Spleen (tissue), 11 donors: ENCODE data around the gene PFN1. TPM values are rescaled to one million over a fixed set of nuclear protein-coding genes. Genes with fewer than 3 reads are reported as not detected.

Experiments
- DNase-seq: peaks from one replicate; pipeline ENCODE4 v3.0.0-alpha.2; 2020
- H3K27ac ChIP-seq, 8 donors: fragments of 200-600 bp; sonication (generic) in 7 of 8; 1 replicate in 4 of 8; 2 replicates in 4 of 8; pipeline versions ENCODE4 v1.5.0 to v1.8.0; 2016 to 2021; ENCODE audit warnings: inconsistent platforms in 4 of 8, mild to moderate bottlenecking in 4 of 8, moderate library complexity in 1 of 8
- H3K27me3 ChIP-seq, 7 donors: fragments of 200-600 bp; sonication (generic) in 6 of 7; replicated peaks in 1 of 7; 1 replicate in 4 of 7; 2 replicates in 3 of 7; pipeline versions ENCODE4 v1.5.0 to v1.8.0; 2016 to 2021; ENCODE audit warnings: inconsistent platforms in 3 of 7, mild to moderate bottlenecking in 1 of 7
- H3K36me3 ChIP-seq, 6 donors: fragments of 200-600 bp; sonication (generic) in 5 of 6; 1 replicate in 4 of 6; 2 replicates in 2 of 6; pipeline versions ENCODE4 v1.5.0 to v1.8.0; 2016 to 2021; ENCODE audit warnings: inconsistent platforms in 2 of 6
- H3K4me1 ChIP-seq, 6 donors: fragments of 200-600 bp; sonication (generic) in 5 of 6; 1 replicate in 3 of 6; 2 replicates in 3 of 6; pipeline versions ENCODE4 v1.5.0 to v1.8.0; 2016 to 2021; ENCODE audit warnings: inconsistent platforms in 3 of 6
- H3K4me3 ChIP-seq, 8 donors: fragments of 200-600 bp; sonication (generic) in 7 of 8; 1 replicate in 4 of 8; 2 replicates in 4 of 8; pipeline versions ENCODE4 v1.5.0 to v1.8.0; 2016 to 2021; ENCODE audit warnings: inconsistent platforms in 4 of 8, mild to moderate bottlenecking in 4 of 8, moderate library complexity in 2 of 8
- H3K9me3 ChIP-seq, 8 donors: fragments of 200-600 bp; sonication (generic) in 7 of 8; 1 replicate in 4 of 8; 2 replicates in 4 of 8; pipeline versions ENCODE4 v1.5.0 to v1.8.0; 2016 to 2021; ENCODE audit warnings: inconsistent platforms in 4 of 8
- CTCF ChIP-seq, 11 experiments: fragments of 200-600 bp in 7 of 11; fragments of 450-650 bp in 4 of 11; sonication (generic) in 4 of 11; IDR thresholded peaks in 8 of 11; conservative IDR thresholded peaks in 3 of 11; 1 replicate in 7 of 11; 2 replicates in 4 of 11; pipeline versions ENCODE4 v1.4.0 to v1.8.0; 2016 to 2021; ENCODE audit warnings: antibody characterized with exemption in 11 of 11, inconsistent platforms in 4 of 11, mild to moderate bottlenecking in 1 of 11
- POLR2A ChIP-seq, 3 donors: fragments of 450-650 bp; IDR thresholded peaks; one replicate each; pipeline ENCODE4 v1.5.1; 2017; ENCODE audit warnings: antibody characterized with exemption in 3 of 3, mild to moderate bottlenecking in 1 of 3
- POLR2AphosphoS5 ChIP-seq, 3 donors: sonication (generic); formaldehyde crosslinking; IDR thresholded peaks; one replicate each; pipeline ENCODE4 v1.5.1; 2017; ENCODE audit warnings: antibody characterized with exemption in 3 of 3
- WGBS, 5 donors: extraction: QIAGEN DNeasy Blood & Tissue Kit in 3 of 5; methylation state at CpG; one replicate each; pipeline versions ENCODE4 v1.1.5 to v1.1.7; 2013 to 2018; 5-methylcytosine and 5-hydroxymethylcytosine counted together
- intact Hi-C: fragments of 100-400 bp; cut with DNase I; formaldehyde crosslinking; loops from one replicate; pipeline ENCODE4 v1.15.0; 2023; ENCODE audit warnings: low total_unique reads
- polyA plus RNA-seq, 3 donors: library from polyadenylated mRNA; stranded (reverse); fragments of 200-250 nt; gene quantifications; one replicate each; pipeline ENCODE4 v1.2.1, GENCODE V29; 2013
- total RNA-seq, 7 donors: library from RNA; depleted of rRNA in 3 of 7; stranded (reverse); fragments of >200 nt in 3 of 7; fragmentation: NEBNext Ultra II Directional in 4 of 7; extraction: Animal tissue kit (Norgen Biotek cat#: 25700) in 4 of 7; gene quantifications; one replicate each; pipeline versions ENCODE4 v1.1.0 to v1.2.1, GENCODE V29; 2016 to 2021
- donor health status: healthy with polysubstance abuse.
- donor health status: DM: no; HTN: no; CAD: no; lungs with moderate emphysema.
- donor health status: DM: no; HTN: no; CAD: no.
- donor health status: Bipolar disorder and iron deficiency.
- donor health status: healthy.
- donor health status: DM: no; HTN: no; CAD: no.
- donor health status: DM: yes; HTN: yes; CAD: no.

The PFN1 gene
- total and polyA plus RNA-seq, 10 donors: 605 to 1,090 (median 843) TPM

- Histone ChIP-seq H3K4me3 (peak overlapping the region; percentile 78 to 100 (median 98)), H3K36me3 (peaks cover 0 to 53% (median 42%) of the 10 kb centered on the region in 6 donors), H3K4me1 (peaks cover 55 to 86% (median 68%) of the 10 kb centered on the region in 6 donors), H3K27ac (peak overlapping the region; percentile 94 to 99 (median 98)), H3K27me3 (no peaks in the 10 kb centered on the region), H3K9me3 (no peaks in the 10 kb centered on the region)
- WGBS, 5 donors: 0 to 2% (median 0%) methylated on average over 7 of the region's 7 CpGs
- intact Hi-C loops: no loop called here
- TF ChIP-seq POLR2A (IDR thresholded peaks at IDR 0.05): no peak
- no peak for TF ChIP-seq POLR2AphosphoS5 (IDR thresholded peaks at IDR 0.05)
- no peak for TF ChIP-seq CTCF (IDR thresholded peaks at IDR 0.05 in 8 of 11, conservative IDR thresholded peaks at IDR 0.05 in 3 of 11)
- DNase-seq: no peak
These were observed 1.3 kb downstream of the PFN1 start for GRCh38 chr17:4947010-4947410.

- H3K36me3 ChIP-seq: peaks cover 0 to 59% (median 42%) of the 10 kb centered on the region in 6 donors
- intact Hi-C loops: no loop called here
- H3K4me3 ChIP-seq: peak overlapping the region; percentile 78 to 100 (median 98)
- DNase-seq: no peak
- 13 to 21% (median 16%) methylated on average over 12 to 16 of the region's 16 CpGs for WGBS, 5 donors
- H3K27ac ChIP-seq: peak overlapping the region; percentile 40 to 99 (median 98)
- no peaks in the 10 kb centered on the region for H3K9me3 ChIP-seq
- no peaks in the 10 kb centered on the region for H3K27me3 ChIP-seq
- H3K4me1 ChIP-seq: peaks cover 60 to 87% (median 73%) of the 10 kb centered on the region in 6 donors
- TF ChIP-seq POLR2AphosphoS5 (IDR thresholded peaks at IDR 0.05) (peak in 1 of 3 donors; percentile 10), CTCF (IDR thresholded peaks at IDR 0.05 in 8 of 11, conservative IDR thresholded peaks at IDR 0.05 in 3 of 11) (no peak), POLR2A (IDR thresholded peaks at IDR 0.05) (no peak)
These were observed 1.9 kb downstream of the PFN1 start for GRCh38 chr17:4946312-4946976.

- intact Hi-C loops: no loop called here
- Histone ChIP-seq H3K4me1 (peaks cover 62 to 87% (median 74%) of the 10 kb centered on the region in 6 donors), H3K36me3 (peaks cover 0 to 59% (median 42%) of the 10 kb centered on the region in 6 donors), H3K4me3 (peak overlapping the region in 7 of 8 donors; percentile 78 to 100 (median 99)), H3K9me3 (no peaks in the 10 kb centered on the region), H3K27ac (peak overlapping the region; percentile 66 to 99 (median 98)), H3K27me3 (no peaks in the 10 kb centered on the region)
- no peak for DNase-seq
- 21 to 35% (median 28%) methylated on average over 4 of the region's 4 CpGs for WGBS, 5 donors
- TF ChIP-seq CTCF (IDR thresholded peaks at IDR 0.05 in 8 of 11, conservative IDR thresholded peaks at IDR 0.05 in 3 of 11) (no peak), POLR2AphosphoS5 (IDR thresholded peaks at IDR 0.05) (no peak), POLR2A (IDR thresholded peaks at IDR 0.05) (no peak)
These were observed 2.4 kb downstream of the PFN1 start for GRCh38 chr17:4945944-4946280.

- peaks cover 56 to 85% (median 72%) of the 10 kb centered on the region in 6 donors for H3K4me1 ChIP-seq
- 15 to 36% (median 30%) methylated on average over 7 of the region's 7 CpGs for WGBS, 5 donors
These were observed 3.0 kb downstream of the PFN1 start for GRCh38 chr17:4945176-4945943.

More at GRCh38 chr17:4945176-4945943, 3.0 kb downstream of the PFN1 start:
- H3K27me3 ChIP-seq: no peaks in the 10 kb centered on the region
- H3K36me3 ChIP-seq: peaks cover 0 to 59% (median 42%) of the 10 kb centered on the region in 6 donors
- H3K9me3 ChIP-seq: no peaks in the 10 kb centered on the region
- intact Hi-C loops: no loop called here
- peak; percentile 91 for DNase-seq
- TF ChIP-seq POLR2A (IDR thresholded peaks at IDR 0.05) (no peak), CTCF (IDR thresholded peaks at IDR 0.05 in 8 of 11, conservative IDR thresholded peaks at IDR 0.05 in 3 of 11) (no peak), POLR2AphosphoS5 (IDR thresholded peaks at IDR 0.05) (peak in 2 of 3 donors; percentile 34 to 75)
- H3K4me3 ChIP-seq: peak overlapping the region; percentile 1 to 100 (median 98)
- peak overlapping the region; percentile 66 to 99 (median 98) for H3K27ac ChIP-seq
